ENCODE data around the gene PIN1.
A peak's percentile ranks its signal among the peaks of the same experiment; 100 is the strongest.
"Not testable (repeated sequence)": the region's sequence is repeated elsewhere in the genome, so short reads cannot be mapped to it uniquely, and the experiment has no call there.

The PIN1 gene

GRCh38 chr19:9834726-9835506, at the start of gene PIN1:
TSS of gene PIN1 (plus strand) at chr19:9835318. CDS start at chr19:9835345, 27 bp downstream.
- DNase-seq (ENCODE audit: low spot score) = peak; percentile 99

GRCh38 chr19:9785367-9786331, 49.5 kb upstream of the PIN1 start:
- peak; percentile 88 for DNase-seq (ENCODE audit: low spot score)

GRCh38 chr19:9786342-9786741, 48.8 kb upstream of the PIN1 start:
- no peak for DNase-seq (ENCODE audit: low spot score)

- DNase-seq (ENCODE audit: low spot score) = no peak
These were observed 48.3 kb upstream of the PIN1 start for GRCh38 chr19:9786819-9787218.

GRCh38 chr19:9788604-9789003, 46.5 kb upstream of the PIN1 start:
- DNase-seq (ENCODE audit: low spot score) = not testable (repeated sequence)

GRCh38 chr19:9789066-9789465, 46.1 kb upstream of the PIN1 start:
- no peak for DNase-seq (ENCODE audit: low spot score)

- not testable (repeated sequence) for DNase-seq (ENCODE audit: low spot score)
These were observed 45.5 kb upstream of the PIN1 start for GRCh38 chr19:9789579-9789978.

GRCh38 chr19:9791073-9791367, 44.1 kb upstream of the PIN1 start:
- DNase-seq (ENCODE audit: low spot score) = not testable (repeated sequence)

GRCh38 chr19:9791552-9792205, 43.4 kb upstream of the PIN1 start:
- peak; percentile 68 for DNase-seq (ENCODE audit: low spot score)

- peak; percentile 81 for DNase-seq (ENCODE audit: low spot score)
These were observed 42.7 kb upstream of the PIN1 start for GRCh38 chr19:9792206-9793070.

- DNase-seq (ENCODE audit: low spot score) = peak; percentile 22
These were observed 42.0 kb upstream of the PIN1 start for GRCh38 chr19:9793071-9793591.

GRCh38 chr19:9796113-9796773, 38.9 kb upstream of the PIN1 start:
- DNase-seq (ENCODE audit: low spot score) = peak; percentile 59

- DNase-seq (ENCODE audit: low spot score) = no peak
These were observed 37.2 kb upstream of the PIN1 start for GRCh38 chr19:9797871-9798270.

- DNase-seq (ENCODE audit: low spot score) = no peak
These were observed 36.0 kb upstream of the PIN1 start for GRCh38 chr19:9799162-9799561.

- peak; percentile 71 for DNase-seq (ENCODE audit: low spot score)
These were observed 33.1 kb upstream of the PIN1 start for GRCh38 chr19:9801976-9802375.

- DNase-seq (ENCODE audit: low spot score) = no peak
These were observed 28.3 kb upstream of the PIN1 start for GRCh38 chr19:9806803-9807202.

- DNase-seq (ENCODE audit: low spot score) = no peak
These were observed 26.0 kb upstream of the PIN1 start for GRCh38 chr19:9808855-9809824.

- DNase-seq (ENCODE audit: low spot score) = no peak
These were observed 24.0 kb upstream of the PIN1 start for GRCh38 chr19:9811139-9811538.

- DNase-seq (ENCODE audit: low spot score) = no peak
These were observed 16.9 kb upstream of the PIN1 start for GRCh38 chr19:9818175-9818733.
